GM23338 (cell line): Measurements from ENCODE around the gene FNDC3B. TPM values are rescaled to one million over a fixed set of nuclear protein-coding genes. Genes with fewer than 3 reads are reported as not detected.

Experiments
- ATAC-seq: fragments of 200-7000 bp; cut with Tn5 transposase; 3 replicates; pipeline ENCODE4 v1.9.1; 2020
- DNase-seq: peaks from one replicate; pipeline ENCODE4 v3.0.0-alpha.2; 2015; ENCODE audit warnings: low spot score
- H2AFZ ChIP-seq: fragments of 200-600 bp; sonication (generic); 2 replicates; pipeline ENCODE4 v1.8.0; 2016; ENCODE audit warnings: antibody characterized with exemption, mild to moderate bottlenecking, moderate library complexity
- H3F3A ChIP-seq: fragments of 200-600 bp; sonication (generic); replicated peaks from 2 replicates; pipeline ENCODE4 v1.8.0; 2017; ENCODE audit warnings: antibody characterized with exemption, mixed run types, low read depth
- H3K27ac ChIP-seq: fragments of 200-600 bp; sonication (generic); 2 replicates; pipeline ENCODE4 v1.6.1; 2016; ENCODE audit warnings: low read depth
- H3K27me3 ChIP-seq: fragments of 200-600 bp; sonication (generic); 2 replicates; pipeline ENCODE4 v1.8.0; 2016; ENCODE audit warnings: mild to moderate bottlenecking, mixed run types, moderate library complexity; ENCODE audit not compliant: insufficient read depth
- H3K36me3 ChIP-seq: fragments of 200-600 bp; sonication (generic); 2 replicates; pipeline ENCODE4 v1.8.0; 2016; ENCODE audit warnings: mild to moderate bottlenecking; ENCODE audit not compliant: insufficient read depth
- H3K4me1 ChIP-seq: fragments of 200-600 bp; sonication (generic); 2 replicates; pipeline ENCODE4 v1.8.0; 2016; ENCODE audit warnings: mild to moderate bottlenecking, moderate library complexity; ENCODE audit not compliant: insufficient read depth
- H3K4me2 ChIP-seq: fragments of 200-600 bp; sonication (generic); 2 replicates; pipeline ENCODE4 v1.7.1; 2017; ENCODE audit warnings: mixed run types
- H3K4me3 ChIP-seq: fragments of 200-600 bp; sonication (generic); 2 replicates; pipeline ENCODE4 v1.6.1; 2016; ENCODE audit warnings: mixed run types
- H3K79me2 ChIP-seq: fragments of 200-600 bp; sonication (generic); replicated peaks from 2 replicates; pipeline ENCODE4 v1.8.0; 2017; ENCODE audit warnings: mild to moderate bottlenecking; ENCODE audit not compliant: insufficient read depth
- H3K9me2 ChIP-seq: fragments of 200-600 bp; sonication (generic); 2 replicates; pipeline ENCODE4 v1.8.0; 2017; ENCODE audit not compliant: insufficient read depth
- H4K20me1 ChIP-seq: fragments of 200-600 bp; sonication (generic); replicated peaks from 2 replicates; pipeline ENCODE4 v1.8.0; 2017; ENCODE audit warnings: mild to moderate bottlenecking; ENCODE audit not compliant: insufficient read depth
- H3K27ac Mint-ChIP-seq: 2 replicates; pipeline ENCODE4 v1.8.0; 2020; ENCODE audit warnings: inconsistent platforms, mild to moderate bottlenecking, moderate library complexity, mixed read lengths
- H3K27me3 Mint-ChIP-seq: 3 replicates; pipeline ENCODE4 v1.8.0; 2022; ENCODE audit warnings: low read depth, mild to moderate bottlenecking, moderate library complexity, mixed read lengths, inconsistent platforms; ENCODE audit not compliant: insufficient read depth, poor library complexity
- H3K36me3 Mint-ChIP-seq: 3 replicates; pipeline ENCODE4 v1.8.0; 2021; ENCODE audit warnings: low read depth, mild to moderate bottlenecking, inconsistent platforms, moderate library complexity, mixed read lengths
- H3K4me1 Mint-ChIP-seq: 3 replicates; pipeline ENCODE4 v1.8.0; 2020; ENCODE audit warnings: mild to moderate bottlenecking, inconsistent platforms, mixed read lengths
- H3K4me3 Mint-ChIP-seq: 3 replicates; pipeline ENCODE4 v1.8.0; 2021; ENCODE audit warnings: moderate library complexity, mild to moderate bottlenecking, inconsistent platforms, mixed read lengths
- H3K9me3 Mint-ChIP-seq: 3 replicates; pipeline ENCODE4 v1.8.0; 2020; ENCODE audit warnings: moderate library complexity, mild to moderate bottlenecking, inconsistent platforms, mixed read lengths
- CTCF ChIP-seq, 2 experiments: fragments of 200-600 bp in 1 of 2; sonication (generic) in 1 of 2; conservative IDR thresholded peaks; 2 replicates each; pipeline versions ENCODE4 v1.5.1 to v1.6.1; 2016 to 2017; ENCODE audit warnings: antibody characterized with exemption in 2 of 2, low read depth in 2 of 2, mild to moderate bottlenecking in 2 of 2, moderate library complexity in 1 of 2
- EZH2 ChIP-seq: fragments of 200-600 bp; sonication (generic); IDR thresholded peaks from one replicate; pipeline ENCODE4 v1.8.0; 2017; ENCODE audit warnings: antibody characterized with exemption, mild to moderate bottlenecking, low read depth; ENCODE audit not compliant: unreplicated experiment
- EZH2phosphoT487 ChIP-seq: fragments of 200-600 bp; sonication (generic); IDR thresholded peaks from one replicate; pipeline ENCODE4 v1.8.1; 2018; ENCODE audit warnings: antibody characterized with exemption; ENCODE audit not compliant: unreplicated experiment
- NANOG ChIP-seq: IDR thresholded peaks from 2 replicates; pipeline ENCODE4 v1.6.1; 2016; ENCODE audit warnings: antibody characterized with exemption, borderline replicate concordance
- ZNF462 ChIP-seq: fragments of 250-450 bp; sonication (Bioruptor Pico); IDR thresholded peaks from 2 replicates; pipeline ENCODE4 v1.5.0; 2020; ENCODE audit warnings: mild to moderate bottlenecking, moderate library complexity
- polyA plus RNA-seq: library from polyadenylated mRNA; unstranded; fragments of >200 nt; fragmentation: Nextera tagmentation; extraction: Ambion mirVana; gene quantifications from 2 replicates; pipeline ENCODE4 v1.2.1, GENCODE V29; 2016
- total RNA-seq: library from RNA; depleted of rRNA; stranded (reverse); fragments of >200 nt; shearing (Covaris generic); gene quantifications from 2 replicates; pipeline ENCODE4 v1.2.3, GENCODE V29; 2014

Gene FNDC3B
- total and polyA plus RNA-seq, 2 experiments from 2014 or later: 19.1 to 55.4 TPM

GRCh38 chr3:172102883-172103310, 63.5 kb downstream of the FNDC3B start (continued):
- no peak for TF ChIP-seq NANOG
- no peak for TF ChIP-seq EZH2phosphoT487
- TF ChIP-seq ZNF462 (CRISPR knock-in tag): no peak

- Histone ChIP-seq H2AFZ (no peak overlapping the region), H3K4me3 (no peak overlapping the region), H3K27ac (peak overlapping the region; percentile 69), H3K27me3 (no peaks in the 10 kb centered on the region), H3K9me2 (no peaks in the 10 kb centered on the region), H3K4me2 (peak overlapping the region; percentile 6; the same call in 1 of the 2 replicates), H3K36me3 (no peaks in the 10 kb centered on the region), H3K4me1 (peaks cover 60% of the 10 kb centered on the region), H4K20me1 (no peaks in the 10 kb centered on the region), H3K79me2 (peaks cover 95% of the 10 kb centered on the region), H3F3A (no peaks in the 10 kb centered on the region)
- Mint-ChIP-seq H3K27ac (peak overlapping the region; percentile 87), H3K4me3 (no peak overlapping the region), H3K36me3 (no peaks in the 10 kb centered on the region), H3K9me3 (no peaks in the 10 kb centered on the region), H3K27me3 (peaks cover 8% of the 10 kb centered on the region), H3K4me1 (peaks cover 87% of the 10 kb centered on the region)
- no peak for DNase-seq
- ATAC-seq: no peak
- no peak for TF ChIP-seq ZNF462 (CRISPR knock-in tag)
- no peak for TF ChIP-seq EZH2
- no peak for TF ChIP-seq CTCF (conservative IDR thresholded peaks at IDR 0.05; ENCODE audit: low read depth in 2 of 2)
- no peak for TF ChIP-seq NANOG
These were observed 64.3 kb downstream of the FNDC3B start for GRCh38 chr3:172103724-172104123.
